Epidermal melanocyte (primary cell): ENCODE data around the gene PTPN20.
"Not testable (repeated sequence)": the region's sequence is repeated elsewhere in the genome, so short reads cannot be mapped to it uniquely, and the experiment has no call there.

Experiments
- DNase-seq: peaks from one replicate; pipeline ENCODE4 v3.0.0; 2011; ENCODE audit warnings: low spot score; ENCODE audit not compliant: insufficient read length

PTPN20 gene, protein sequence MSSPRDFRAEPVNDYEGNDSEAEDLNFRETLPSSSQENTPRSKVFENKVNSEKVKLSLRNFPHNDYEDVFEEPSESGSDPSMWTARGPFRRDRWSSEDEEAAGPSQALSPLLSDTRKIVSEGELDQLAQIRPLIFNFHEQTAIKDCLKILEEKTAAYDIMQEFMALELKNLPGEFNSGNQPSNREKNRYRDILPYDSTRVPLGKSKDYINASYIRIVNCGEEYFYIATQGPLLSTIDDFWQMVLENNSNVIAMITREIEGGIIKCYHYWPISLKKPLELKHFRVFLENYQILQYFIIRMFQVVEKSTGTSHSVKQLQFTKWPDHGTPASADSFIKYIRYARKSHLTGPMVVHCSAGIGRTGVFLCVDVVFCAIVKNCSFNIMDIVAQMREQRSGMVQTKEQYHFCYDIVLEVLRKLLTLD

DNA sequence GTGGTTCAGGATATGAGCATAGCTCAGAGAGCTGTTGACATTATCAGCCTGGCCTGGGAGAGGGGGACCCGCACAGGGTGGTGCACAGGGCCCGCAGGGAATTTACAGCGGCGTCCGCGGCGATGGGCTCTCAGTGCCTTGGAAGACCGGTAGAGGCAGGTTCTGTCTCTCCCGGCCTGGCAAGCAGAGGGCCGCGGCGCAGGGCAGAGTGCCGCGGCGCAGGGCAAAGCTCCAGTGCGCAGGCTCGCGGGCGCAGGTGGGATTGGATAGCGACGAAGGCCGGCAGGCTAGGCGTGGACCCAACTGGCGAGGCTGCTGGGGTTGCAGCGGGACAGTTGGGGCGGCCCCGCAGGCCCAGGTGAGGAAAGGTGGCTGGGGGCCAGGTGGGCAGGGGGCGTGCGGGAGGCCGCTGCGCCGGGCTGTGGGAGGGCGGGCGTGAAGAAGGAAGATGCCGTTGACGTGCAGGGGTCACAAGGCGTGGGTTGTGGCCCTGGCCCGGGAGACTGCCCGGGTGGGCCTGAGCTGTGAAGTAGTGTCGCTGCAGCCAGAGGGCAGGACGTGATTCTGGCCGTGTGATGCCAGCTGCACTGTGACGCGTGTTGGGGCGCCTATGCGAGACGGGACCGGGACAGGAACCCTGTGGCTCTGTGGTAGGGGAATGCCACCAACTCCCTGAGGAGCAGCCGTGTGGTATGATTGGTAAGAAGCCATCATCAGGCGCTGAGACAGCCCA lies at the start of gene PTPN20:
PTPN20 (plus strand) TSS at position 285 of the 733 bp plus-strand sequence. CDS start 21,072 bp downstream, outside the sequence.
- not testable (repeated sequence) for DNase-seq

DNA sequence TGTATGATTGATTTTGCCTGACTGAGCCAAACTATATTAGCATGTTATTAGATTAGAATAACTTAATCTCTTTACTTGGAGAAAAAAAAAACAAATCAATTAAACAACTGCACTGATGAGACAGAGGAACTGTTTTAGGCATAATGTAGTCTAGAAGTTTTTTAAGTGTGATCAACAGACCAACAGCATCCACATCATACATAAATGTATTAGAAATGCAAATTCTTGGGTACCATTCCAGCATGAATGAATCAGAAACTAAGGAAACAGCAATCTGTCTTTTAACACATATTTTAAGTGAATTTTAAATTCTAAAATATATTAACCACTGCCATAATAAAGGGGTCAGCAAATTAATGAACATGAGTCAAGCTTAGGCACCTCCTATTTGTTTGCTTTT lies 41.5 kb upstream of the PTPN20 start:
- DNase-seq = not testable (repeated sequence)

DNA sequence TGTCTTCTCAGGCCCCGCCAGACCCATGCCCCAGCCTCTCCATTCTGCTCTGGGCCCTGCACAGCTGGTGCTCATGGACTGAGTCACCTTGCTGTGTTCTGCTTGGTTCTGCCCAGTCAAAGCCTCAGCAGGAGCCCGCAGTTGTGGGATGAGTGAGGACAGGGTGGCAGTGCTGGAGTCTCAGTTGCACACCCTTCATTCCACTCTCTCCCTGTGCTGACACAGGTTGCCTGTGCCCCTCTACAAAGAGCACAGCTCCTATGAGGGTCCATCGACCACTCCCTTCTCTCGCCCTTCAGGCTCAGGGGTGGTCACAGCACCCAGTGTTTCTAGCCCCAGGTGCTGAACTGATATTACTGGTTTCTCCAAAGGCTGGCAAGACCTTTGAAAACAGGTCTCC lies 39.6 kb upstream of the PTPN20 start:
- not testable (repeated sequence) for DNase-seq

DNA sequence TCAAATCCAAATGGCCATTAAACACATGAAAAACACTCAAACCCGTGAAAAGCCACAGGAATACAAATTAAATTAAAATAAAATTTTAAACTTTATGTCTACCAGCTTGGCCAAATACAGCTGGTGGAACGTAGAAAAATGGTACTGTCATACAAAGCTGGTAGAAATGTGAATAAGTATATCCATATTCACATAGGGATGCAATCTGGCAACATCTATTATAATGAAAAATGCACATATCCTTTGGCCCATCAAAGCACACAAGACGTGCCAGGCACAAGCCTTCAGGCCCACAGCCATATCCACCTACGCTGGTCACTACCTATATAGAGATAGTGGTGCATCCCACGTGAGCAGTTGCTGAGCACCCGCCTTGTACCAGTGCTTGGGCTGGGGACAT lies 35.9 kb upstream of the PTPN20 start:
- not testable (repeated sequence) for DNase-seq

DNA sequence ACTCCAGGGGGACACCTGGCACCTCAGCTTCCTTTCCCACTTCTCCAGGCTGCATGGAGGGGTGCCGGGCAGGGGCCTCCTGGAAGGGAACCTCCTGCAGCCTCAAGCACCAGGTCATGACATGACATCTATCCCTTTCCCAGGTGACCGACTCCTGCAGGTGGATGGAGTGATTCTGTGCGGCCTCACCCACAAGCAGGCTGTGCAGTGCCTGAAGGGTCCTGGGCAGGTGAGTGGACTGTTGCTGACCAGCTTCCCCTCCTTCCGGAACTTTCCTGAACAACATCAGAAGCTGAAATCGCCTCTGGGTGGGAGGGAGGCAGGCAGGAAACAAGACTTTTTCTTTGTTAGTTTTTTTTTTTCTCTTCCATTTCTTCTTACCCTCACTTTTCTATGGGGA lies 34.5 kb upstream of the PTPN20 start:
- DNase-seq = not testable (repeated sequence)

DNA sequence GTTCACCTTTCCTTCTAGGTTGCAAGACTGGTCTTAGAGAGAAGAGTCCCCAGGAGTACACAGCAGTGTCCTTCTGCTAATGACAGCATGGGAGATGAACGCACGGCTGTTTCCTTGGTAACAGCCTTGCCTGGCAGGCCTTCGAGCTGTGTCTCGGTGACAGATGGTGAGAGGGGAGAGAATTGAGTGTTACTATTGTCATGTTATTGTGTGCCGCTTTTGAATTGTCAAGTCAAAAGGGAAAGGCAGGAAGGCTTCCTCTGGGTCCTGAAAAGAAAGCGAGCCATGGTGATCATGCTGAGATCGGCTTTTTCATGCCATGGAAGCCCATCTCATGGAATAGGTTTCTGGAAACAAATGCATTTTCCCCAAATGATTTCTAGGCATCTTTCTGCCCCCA lies 32.5 kb upstream of the PTPN20 start:
- not testable (repeated sequence) for DNase-seq

DNA sequence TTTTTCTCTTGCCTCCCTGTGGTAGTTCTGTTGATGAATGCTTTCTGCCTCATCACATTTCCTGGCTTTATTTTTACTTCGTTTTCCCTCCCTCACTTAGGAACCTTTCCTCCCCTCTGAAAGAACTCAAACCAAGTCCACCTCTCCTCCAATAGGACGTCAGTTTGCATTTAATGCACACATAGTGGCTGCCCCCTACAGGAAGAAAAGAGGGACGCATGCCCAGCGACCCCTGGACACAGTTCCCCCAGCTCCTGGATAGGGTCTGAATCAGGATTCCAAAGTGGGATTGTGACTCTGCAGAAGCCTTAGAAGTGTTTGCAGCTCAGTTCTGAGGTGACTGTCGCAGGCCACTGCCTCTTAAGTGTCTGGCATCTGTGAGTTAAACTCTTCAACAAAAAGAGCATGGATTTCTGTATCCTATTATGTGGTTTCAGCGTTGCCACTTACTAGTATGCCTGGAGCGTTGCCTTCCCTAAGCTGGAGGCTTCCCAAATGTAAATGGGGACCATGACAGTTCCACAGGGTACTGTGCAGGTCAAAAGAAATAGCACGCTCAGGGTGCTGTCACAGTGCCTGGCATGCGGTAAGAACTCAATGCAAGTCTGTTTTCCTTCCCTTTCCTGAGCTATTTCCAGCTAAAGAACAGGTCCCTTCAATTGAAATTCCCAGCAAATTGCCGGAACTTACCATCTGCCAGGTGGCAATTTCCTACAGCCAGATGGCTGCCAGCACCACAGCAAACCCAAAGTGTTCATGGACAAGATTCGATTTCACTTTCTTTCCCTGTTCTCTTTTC lies 20.2 kb upstream of the PTPN20 start:
- not testable (repeated sequence) for DNase-seq

DNA sequence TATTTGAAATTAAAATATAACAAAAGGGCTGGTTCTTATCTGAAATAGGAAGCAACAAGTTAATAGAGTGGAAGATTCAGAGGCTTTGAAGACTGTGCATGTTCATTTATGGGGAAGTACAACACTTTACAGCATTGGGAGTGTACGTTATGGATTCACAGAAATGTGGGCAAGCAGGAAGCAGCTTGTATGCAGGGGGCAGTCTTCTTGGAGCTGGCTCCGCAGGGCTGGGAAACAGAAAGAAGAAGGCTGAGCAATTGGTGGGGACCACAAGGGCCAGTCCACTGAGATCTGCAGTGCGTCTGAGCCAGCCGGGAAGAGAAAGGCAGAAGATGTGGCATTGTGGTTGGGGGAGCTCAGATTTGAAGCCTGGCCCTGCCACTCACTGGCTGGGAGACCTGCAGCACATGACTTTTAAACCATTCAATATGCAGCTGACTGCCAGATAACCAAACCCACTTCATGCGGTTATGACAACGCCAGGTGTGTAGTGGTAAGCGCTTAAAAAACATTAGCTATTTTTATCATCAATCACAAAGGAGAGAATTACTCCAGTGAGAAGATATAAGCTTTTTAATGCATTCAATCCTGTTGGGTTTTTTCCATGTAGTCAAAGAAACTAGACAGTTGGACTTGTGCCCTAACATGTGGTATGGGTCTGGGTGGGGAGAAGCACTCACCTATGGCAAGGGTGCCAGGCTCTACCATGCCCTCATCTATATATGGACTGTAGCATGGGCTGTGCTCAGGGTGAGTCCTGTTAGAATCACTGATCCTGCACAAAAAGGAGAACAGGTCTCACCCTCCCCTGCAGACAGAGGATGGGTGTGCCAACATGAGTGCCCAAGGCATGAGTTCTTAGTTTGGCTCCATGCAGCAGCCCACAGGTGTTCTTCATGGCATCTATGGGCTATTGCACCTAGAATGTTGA lies 14.2 kb upstream of the PTPN20 start:
- DNase-seq = not testable (repeated sequence)

DNA sequence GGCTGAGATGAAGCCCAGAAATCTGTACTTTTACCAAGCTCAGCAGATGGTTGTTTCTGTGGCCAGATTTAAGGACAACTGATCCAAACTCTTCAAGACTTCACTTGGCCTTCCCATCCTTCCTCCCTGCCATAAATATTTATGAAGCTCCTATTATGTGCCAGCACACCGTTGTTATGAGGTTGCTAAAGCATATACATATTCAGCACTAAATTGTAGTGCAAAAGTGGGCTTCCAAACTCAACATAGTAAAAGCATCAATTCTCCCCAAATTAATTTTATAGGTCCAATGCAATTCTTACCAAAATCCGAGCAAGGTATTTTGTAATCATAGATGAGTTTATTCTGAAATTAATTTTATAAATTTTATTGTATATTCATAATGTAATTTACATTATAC lies 10.0 kb upstream of the PTPN20 start:
- DNase-seq = not testable (repeated sequence)

DNA sequence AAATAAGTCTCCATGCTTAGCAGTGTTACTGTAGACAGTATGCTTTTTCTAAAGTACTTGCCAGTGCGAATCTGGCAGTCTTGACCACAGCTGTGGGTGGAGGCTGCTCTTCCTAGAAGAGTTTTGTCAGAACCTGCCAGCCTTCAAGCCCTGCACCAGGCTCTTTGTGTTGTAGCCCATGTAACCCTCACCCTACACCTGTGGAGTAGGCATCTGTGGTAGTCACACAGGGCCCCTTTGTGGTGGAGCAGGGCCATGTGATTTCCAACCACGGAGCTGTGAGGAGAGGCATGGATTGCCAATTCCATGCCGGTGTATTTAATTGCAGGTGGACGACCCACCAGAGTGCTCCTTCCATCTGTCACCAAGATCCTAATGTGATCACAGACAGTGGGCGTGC lies 7.4 kb upstream of the PTPN20 start:
- not testable (repeated sequence) for DNase-seq

DNA sequence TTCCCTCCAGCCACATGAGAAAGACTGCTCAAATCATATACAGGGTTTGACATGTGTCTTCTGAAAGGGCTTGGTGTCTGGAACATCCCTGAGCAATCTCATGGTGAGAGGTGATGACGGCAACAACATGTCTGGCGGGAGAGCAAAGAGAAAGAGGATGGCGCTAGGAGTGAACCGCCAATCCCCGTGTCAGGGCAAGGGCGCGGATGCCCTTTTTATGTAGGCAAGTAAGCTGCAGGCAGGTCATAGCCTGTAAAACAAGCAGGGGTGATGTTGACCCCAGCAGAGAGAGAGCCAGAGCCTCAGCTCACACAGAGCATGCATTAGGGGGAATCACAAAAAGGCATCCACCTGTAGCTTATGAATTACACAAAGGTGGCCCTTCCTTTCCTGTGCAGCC lies 4.9 kb upstream of the PTPN20 start:
- DNase-seq = not testable (repeated sequence)

DNA sequence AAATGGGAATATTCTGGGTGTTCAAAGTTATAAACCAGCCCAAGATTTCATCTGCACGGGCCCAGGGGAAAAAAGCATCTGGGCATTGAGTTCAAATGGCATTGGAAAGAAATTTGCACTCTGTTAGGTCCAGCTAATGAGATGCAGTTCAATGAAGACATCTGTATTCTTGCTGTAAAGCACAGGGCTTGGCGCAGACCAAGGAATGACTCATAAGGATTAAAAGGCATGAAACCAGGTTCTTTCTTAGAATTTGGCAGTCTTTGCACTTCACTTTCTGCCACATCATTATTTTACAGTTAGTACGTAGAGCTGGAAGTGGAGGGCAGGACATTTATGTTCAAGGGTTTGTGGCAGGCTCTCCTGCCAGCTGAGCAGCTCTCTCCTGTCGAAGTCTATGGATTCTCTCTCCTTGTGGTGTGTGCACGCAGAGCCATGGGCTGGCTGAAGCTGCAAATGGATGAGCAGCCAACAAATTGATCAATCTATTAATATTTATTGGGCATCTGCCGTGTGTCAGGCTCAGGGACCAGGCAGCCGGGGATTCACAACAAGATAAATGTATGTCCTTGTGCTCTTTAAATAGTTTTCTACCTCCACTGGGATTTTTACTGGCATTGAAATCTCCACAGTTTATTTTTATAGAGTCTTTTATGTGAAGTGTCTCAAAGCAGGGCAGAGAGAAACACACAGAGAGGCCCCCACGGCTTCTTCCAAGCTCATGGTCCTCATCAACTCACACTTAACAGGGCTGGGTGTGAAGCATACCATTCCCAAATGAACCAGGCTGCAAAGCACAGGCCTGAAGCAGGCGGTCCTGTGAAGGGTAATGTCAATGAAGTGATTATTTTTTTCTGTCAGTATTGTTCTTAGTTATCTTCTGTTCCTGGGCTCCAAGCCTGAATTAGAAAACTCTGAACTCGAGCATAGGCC lies 3.8 kb upstream of the PTPN20 start:
- not testable (repeated sequence) for DNase-seq

DNA sequence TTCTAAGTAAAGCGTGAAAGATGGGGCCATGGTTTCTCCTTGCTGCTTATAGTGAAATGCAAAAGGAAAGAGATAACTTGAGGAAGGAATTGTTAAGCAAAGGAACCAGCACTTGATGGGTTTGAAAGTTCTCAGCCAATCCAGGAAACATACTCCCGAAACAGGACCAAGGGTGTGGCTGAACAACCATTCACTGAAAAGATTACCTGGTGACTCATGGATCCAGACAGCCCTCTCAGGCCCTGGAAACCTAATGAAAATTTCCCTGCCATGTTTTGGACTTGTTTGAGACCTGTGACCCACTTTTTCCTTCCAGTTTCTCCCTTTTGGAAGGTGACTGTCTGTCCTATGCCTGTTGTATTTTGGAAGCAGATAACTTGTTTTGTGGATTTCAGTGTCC lies 11.3 kb downstream of the PTPN20 start:
- DNase-seq = not testable (repeated sequence)

DNA sequence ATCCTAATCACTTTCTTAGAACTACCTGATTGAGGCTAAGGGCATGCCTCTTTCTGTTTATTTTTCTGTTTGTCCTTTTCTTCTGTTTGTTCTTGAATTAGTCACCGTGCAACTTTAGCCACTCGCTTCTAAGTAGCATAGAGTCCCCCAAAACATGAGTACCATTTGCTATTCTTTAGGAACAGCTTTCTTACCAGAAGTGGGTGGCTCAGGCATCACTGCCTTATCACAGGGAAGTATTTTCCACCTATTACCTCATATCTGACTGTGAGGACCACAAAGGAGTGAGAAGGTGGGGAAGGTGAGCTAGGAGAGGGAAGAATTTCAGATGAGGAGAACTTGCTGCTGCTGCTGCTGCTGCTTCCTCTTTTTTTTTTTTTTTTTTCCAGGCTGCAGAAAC lies 13.9 kb downstream of the PTPN20 start:
- not testable (repeated sequence) for DNase-seq

DNA sequence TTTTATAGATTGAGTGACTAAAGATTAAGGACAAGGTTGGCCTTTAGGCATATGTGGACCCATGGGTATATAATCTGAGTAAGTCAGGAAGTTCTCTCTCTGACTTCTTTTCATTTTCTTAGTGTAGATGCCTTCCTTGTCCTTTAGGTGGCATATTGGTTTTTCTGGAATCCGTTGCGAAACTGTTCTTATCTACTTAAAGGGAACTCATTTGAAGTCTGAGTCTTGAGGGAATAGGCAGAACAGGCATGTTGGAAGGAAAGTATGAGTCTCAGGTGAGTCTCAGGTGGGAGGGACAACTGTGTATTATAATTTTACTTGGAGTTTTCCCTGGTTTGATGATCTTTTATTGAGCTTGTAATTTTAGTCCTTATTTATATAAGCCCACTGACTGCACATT lies 14.6 kb downstream of the PTPN20 start:
- not testable (repeated sequence) for DNase-seq

DNA sequence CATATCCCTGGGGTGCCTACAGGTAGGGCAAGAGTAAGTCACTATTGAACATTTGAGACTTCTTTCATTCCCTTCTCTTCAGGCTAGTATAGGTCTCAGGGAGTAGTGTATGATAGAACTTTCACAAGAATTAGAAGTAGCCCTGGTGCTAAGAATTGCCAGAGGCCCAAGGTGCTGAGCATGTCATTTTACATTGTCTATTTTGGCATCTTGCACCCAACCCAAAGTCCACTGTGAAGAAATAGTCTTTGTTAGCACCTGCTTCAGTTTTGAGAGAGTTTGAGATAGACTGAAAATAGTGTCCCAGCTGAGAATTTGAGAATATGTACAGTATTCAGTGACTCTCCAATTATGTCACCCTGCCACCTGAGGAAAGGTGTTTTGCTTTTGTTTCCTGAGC lies 17.6 kb downstream of the PTPN20 start:
- not testable (repeated sequence) for DNase-seq

DNA sequence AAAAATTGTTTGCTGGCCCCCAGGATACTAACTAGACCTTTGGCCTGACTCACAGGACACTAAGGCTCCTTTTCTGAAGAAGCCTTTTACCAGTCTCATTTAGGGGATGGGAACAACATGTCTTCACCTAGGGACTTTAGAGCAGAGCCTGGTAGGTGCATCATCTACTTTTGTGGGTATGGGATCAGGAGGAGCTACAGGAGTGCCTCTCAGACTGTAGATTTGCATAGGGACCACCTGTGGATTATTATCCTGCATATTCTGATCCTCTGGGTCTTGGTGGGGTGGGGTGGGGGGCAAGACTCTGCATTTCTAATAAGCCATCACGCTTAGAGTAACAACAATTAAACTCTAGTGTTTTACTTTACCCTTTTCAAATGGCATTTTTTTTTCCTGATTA lies 21.2 kb downstream of the PTPN20 start:
- DNase-seq = not testable (repeated sequence)

DNA sequence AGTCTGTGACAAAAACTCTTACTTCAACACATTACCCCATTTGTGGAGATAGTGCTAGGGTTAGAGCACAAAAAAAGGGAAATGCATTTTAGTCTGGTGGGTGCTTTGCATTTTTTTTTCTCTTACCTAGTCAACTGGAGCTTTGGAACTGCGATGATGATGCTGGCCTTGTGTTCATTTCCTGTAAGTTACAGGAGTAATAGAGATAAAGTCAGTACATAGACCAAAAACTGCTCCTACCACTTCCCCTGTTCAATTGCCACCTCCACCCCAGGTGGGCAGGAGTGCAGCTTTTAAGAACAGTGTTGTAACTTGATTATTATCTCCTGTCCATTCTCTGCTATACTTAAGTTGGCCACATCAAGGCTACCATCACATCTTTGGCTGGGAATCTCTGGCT lies 29.9 kb downstream of the PTPN20 start:
- not testable (repeated sequence) for DNase-seq
